Endodermal cell (in vitro differentiated cells): Measurements from ENCODE around the gene SNX4. TPM values are rescaled to one million over a fixed set of nuclear protein-coding genes. Genes with fewer than 3 reads are reported as not detected.

Source experiments
- DNase-seq: peaks from one replicate; pipeline ENCODE4 v3.0.0-alpha.2; 2017
- H3K27ac ChIP-seq: 2 replicates; pipeline ENCODE4 v1.5.1; 2013; ENCODE audit warnings: mild to moderate bottlenecking, low read depth, low read length, moderate library complexity
- H3K27me3 ChIP-seq: 2 replicates; pipeline ENCODE4 v1.6.1; 2013; ENCODE audit warnings: mild to moderate bottlenecking, low read length, moderate library complexity; ENCODE audit not compliant: insufficient read depth, control insufficient read depth, poor library complexity, severe bottlenecking
- H3K36me3 ChIP-seq: 2 replicates; pipeline ENCODE4 v1.7.0; 2013; ENCODE audit warnings: mild to moderate bottlenecking, low read length, moderate library complexity; ENCODE audit not compliant: control insufficient read depth, insufficient read depth
- H3K4me1 ChIP-seq: one replicate; pipeline ENCODE4 v1.7.0; 2013; ENCODE audit warnings: low read length; ENCODE audit not compliant: control insufficient read depth, insufficient read depth
- H3K4me3 ChIP-seq: 2 replicates; pipeline ENCODE4 v1.5.1; 2013; ENCODE audit warnings: mild to moderate bottlenecking, low read length, moderate library complexity
- H3K9ac ChIP-seq: 2 replicates; pipeline ENCODE4 v1.6.1; 2013; ENCODE audit warnings: mild to moderate bottlenecking, low read length, moderate library complexity; ENCODE audit not compliant: poor library complexity, severe bottlenecking; ENCODE audit errors: extremely low read depth
- H3K9me3 ChIP-seq: 2 replicates; pipeline ENCODE4 v1.6.1; 2013; ENCODE audit warnings: mild to moderate bottlenecking, low read length, moderate library complexity; ENCODE audit not compliant: control insufficient read depth
- H3K27ac Mint-ChIP-seq: 2 replicates; pipeline ENCODE4 v1.8.0; 2020; ENCODE audit warnings: mixed read lengths
- H3K27me3 Mint-ChIP-seq: 2 replicates; pipeline ENCODE4 v1.8.0; 2021; ENCODE audit warnings: mild to moderate bottlenecking, mixed read lengths; ENCODE audit not compliant: insufficient read depth
- H3K36me3 Mint-ChIP-seq: 2 replicates; pipeline ENCODE4 v1.8.0; 2020; ENCODE audit warnings: low read depth, mixed read lengths
- H3K4me1 Mint-ChIP-seq: 2 replicates; pipeline ENCODE4 v1.8.0; 2020; ENCODE audit warnings: mixed read lengths
- H3K4me3 Mint-ChIP-seq: 2 replicates; pipeline ENCODE4 v1.8.0; 2020; ENCODE audit warnings: mild to moderate bottlenecking, moderate library complexity, mixed read lengths
- H3K9me3 Mint-ChIP-seq: 2 replicates; pipeline ENCODE4 v1.8.0; 2020; ENCODE audit warnings: mild to moderate bottlenecking, mixed read lengths
- WGBS, 2 experiments: methylation state at CpG; one replicate each; pipeline versions ENCODE4 v1.1.5 to v1.1.7; 2013; ENCODE audit warnings: missing lambda C conversion rate in 2 of 2, mixed read lengths in 1 of 2; ENCODE audit not compliant: insufficient coverage in 1 of 2, insufficient read length in 1 of 2; 5-methylcytosine and 5-hydroxymethylcytosine counted together
- total RNA-seq, 2 donors: library from RNA; stranded (reverse); fragmentation: NEBNext Ultra II Directional in 1 of 2; extraction: Animal tissue kit (Norgen Biotek cat#: 25700) in 1 of 2; gene quantifications; 2 replicates in 1 of 2; 3 replicates in 1 of 2; pipeline ENCODE4 v1.2.1, GENCODE V29; 2021
- TF ChIP-seq, protein P1 (sequence below): fragments of 200-600 bp; sonication (generic); conservative IDR thresholded peaks from 2 replicates; pipeline ENCODE4 v1.5.0; 2021; ENCODE audit warnings: antibody characterized with exemption, mild to moderate bottlenecking

The SNX4 gene
- total RNA-seq, 2 donors from 2014 or later: 33.2 to 33.9 TPM

DNA sequence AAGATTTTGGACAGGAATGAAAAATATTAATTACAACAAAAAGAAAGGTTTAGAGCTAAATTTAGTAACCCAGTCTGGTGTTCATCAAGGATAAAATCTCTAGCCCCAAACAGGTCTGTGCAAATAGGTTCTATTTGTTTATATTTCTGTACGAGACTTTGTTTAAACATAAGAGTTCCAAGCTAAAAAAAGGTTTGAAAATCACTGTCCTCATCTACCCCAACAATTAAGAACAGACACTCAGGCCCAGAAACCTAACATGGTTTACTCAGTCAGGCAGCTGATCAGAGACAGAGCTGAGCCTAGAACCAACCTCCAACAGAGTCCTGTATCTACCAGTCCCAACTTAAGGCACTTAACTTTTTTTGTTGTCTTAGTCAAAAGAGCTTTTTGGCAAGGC lies 49.3 kb downstream of the SNX4 start:
- DNase-seq: no peak
- Mint-ChIP-seq H3K9me3 (peaks cover 3% of the 10 kb centered on the region), H3K27me3 (no peaks in the 10 kb centered on the region), H3K4me1 (no peaks in the 10 kb centered on the region), H3K4me3 (no peak overlapping the region), H3K36me3 (peaks cover 64% of the 10 kb centered on the region), H3K27ac (no peak overlapping the region)
- Histone ChIP-seq H3K9me3 (peaks cover 12% of the 10 kb centered on the region), H3K27me3 (no peaks in the 10 kb centered on the region), H3K36me3 (peaks cover 80% of the 10 kb centered on the region), H3K4me1 (no peaks in the 10 kb centered on the region), H3K27ac (no peak overlapping the region), H3K9ac (no peak overlapping the region), H3K4me3 (no peak overlapping the region)
- 89% methylated on average over 1 of the region's 1 CpG; no CpG with 5 or more reads in 1 of the 2 experiments for WGBS, 2 experiments
- TF ChIP-seq, protein P1, sequence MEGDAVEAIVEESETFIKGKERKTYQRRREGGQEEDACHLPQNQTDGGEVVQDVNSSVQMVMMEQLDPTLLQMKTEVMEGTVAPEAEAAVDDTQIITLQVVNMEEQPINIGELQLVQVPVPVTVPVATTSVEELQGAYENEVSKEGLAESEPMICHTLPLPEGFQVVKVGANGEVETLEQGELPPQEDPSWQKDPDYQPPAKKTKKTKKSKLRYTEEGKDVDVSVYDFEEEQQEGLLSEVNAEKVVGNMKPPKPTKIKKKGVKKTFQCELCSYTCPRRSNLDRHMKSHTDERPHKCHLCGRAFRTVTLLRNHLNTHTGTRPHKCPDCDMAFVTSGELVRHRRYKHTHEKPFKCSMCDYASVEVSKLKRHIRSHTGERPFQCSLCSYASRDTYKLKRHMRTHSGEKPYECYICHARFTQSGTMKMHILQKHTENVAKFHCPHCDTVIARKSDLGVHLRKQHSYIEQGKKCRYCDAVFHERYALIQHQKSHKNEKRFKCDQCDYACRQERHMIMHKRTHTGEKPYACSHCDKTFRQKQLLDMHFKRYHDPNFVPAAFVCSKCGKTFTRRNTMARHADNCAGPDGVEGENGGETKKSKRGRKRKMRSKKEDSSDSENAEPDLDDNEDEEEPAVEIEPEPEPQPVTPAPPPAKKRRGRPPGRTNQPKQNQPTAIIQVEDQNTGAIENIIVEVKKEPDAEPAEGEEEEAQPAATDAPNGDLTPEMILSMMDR: no peak

DNA sequence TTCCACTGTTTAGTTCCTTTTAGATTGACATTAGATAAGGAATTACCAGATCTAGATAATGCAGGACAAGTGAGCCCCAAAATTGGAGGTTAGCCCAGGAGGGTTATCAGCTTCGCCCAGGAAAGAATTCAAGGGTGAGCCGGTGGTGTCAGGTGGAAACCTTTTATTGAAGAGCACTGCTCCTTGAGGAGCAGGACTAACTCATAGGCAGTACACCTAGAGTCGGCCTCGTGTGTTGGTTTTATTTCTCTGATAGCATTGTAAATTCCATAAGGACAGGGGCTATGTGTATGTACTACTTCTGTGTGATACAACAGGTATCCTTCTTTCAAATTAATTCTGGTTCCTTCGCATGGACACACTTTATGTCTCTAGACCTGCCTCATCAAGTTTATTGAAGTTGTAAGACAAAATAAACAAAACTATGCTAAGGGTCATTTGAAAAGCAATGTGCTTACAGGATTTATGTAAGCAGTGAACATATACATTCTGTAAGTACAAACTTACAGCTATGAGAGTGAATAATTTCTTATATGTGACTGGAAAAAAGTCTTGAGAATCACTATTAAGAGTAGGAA lies 57.2 kb downstream of the SNX4 start:
- TF ChIP-seq, protein P1: no peak
- DNase-seq: no peak
- Histone ChIP-seq H3K27me3 (no peaks in the 10 kb centered on the region), H3K4me1 (no peaks in the 10 kb centered on the region), H3K27ac (no peak overlapping the region), H3K36me3 (peaks cover 69% of the 10 kb centered on the region), H3K9ac (no peak overlapping the region), H3K9me3 (peaks cover 3% of the 10 kb centered on the region), H3K4me3 (no peak overlapping the region)
- no peak overlapping the region for H3K4me3 Mint-ChIP-seq
- peaks cover 9% of the 10 kb centered on the region for H3K4me1 Mint-ChIP-seq
- H3K27ac Mint-ChIP-seq: no peak overlapping the region
- no peaks in the 10 kb centered on the region for H3K27me3 Mint-ChIP-seq
- peaks cover 2% of the 10 kb centered on the region for H3K9me3 Mint-ChIP-seq
- H3K36me3 Mint-ChIP-seq: peaks cover 49% of the 10 kb centered on the region
- 94 to 97% methylated on average over 5 of the region's 5 CpGs for WGBS, 2 experiments

DNA sequence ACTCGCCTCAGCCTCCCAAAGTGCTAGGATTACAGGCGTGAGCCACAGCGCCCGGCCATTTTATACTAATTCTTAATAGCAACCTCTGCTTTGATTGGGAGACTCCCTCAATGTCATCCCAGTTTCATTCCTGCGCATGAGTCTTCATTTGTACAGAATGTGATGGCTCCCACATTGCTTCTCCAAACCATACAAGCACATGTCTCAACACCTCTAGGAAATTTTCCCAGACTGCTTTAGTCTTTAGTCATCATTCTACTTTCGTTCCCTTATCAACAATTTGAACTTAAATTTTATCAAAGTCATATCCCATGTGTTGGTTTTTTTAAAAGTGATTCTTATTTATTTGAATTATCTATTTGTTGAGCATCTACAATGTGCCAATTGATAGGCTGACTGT lies 58.1 kb downstream of the SNX4 start:
- no peak overlapping the region for H3K4me3 Mint-ChIP-seq
- WGBS, 2 experiments: 94 to 96% methylated on average over 5 to 6 of the region's 6 CpGs
- no peaks in the 10 kb centered on the region for H3K27me3 Mint-ChIP-seq
- no peaks in the 10 kb centered on the region for H3K27me3 ChIP-seq
- H3K9me3 Mint-ChIP-seq: no peaks in the 10 kb centered on the region
- H3K36me3 Mint-ChIP-seq: peaks cover 46% of the 10 kb centered on the region
- no peak overlapping the region for H3K4me3 ChIP-seq
- TF ChIP-seq, protein P1: no peak
- peaks cover 9% of the 10 kb centered on the region for H3K4me1 Mint-ChIP-seq
- no peak for DNase-seq
- no peak overlapping the region for H3K9ac ChIP-seq
- H3K27ac Mint-ChIP-seq: no peak overlapping the region
- no peak overlapping the region for H3K27ac ChIP-seq
- H3K36me3 ChIP-seq: peaks cover 71% of the 10 kb centered on the region
- H3K4me1 ChIP-seq: no peaks in the 10 kb centered on the region
- H3K9me3 ChIP-seq: no peaks in the 10 kb centered on the region
